NCI-H226 (cell line): ENCODE measurements around the gene SLC35G2.
"Not testable (repeated sequence)": the region's sequence is repeated elsewhere in the genome, so short reads cannot be mapped to it uniquely, and the experiment has no call there.

Experiments used
- DNase-seq: peaks from one replicate; pipeline ENCODE4 v3.0.0-alpha.2; 2015

The SLC35G2 gene

DNA sequence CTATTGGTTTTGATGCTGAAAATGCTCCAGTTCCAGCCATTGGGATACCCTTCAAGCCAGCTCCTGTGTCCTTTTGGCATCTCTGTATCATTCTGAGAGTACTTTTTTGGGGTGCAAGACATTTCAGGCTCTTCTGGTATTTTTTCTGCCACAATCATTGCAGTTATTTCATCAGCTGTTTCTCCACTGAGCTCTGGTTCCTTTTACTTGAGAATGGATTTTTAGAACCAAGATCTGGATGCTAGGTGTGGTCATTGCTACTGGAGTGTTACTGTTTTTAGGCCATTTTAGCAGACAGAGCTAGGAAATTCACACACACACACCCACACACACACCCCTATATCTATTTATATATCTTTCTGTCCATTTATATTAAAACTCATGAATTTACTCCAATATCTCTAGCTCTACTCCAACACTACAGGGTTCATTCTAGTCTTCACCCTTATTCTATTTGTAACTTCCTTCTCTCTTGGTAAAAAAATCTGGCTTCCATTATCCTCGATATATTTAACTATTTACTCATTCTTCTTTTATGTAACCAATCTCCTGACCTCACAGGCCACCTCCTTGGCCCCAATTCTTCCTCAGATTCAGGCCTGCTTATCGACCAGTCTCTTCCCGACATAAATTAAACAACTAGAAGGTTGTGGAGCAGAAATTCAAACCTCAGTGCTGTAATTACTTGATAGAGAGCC lies 17.0 kb downstream of the SLC35G2 start:
- DNase-seq, result no peak

DNA sequence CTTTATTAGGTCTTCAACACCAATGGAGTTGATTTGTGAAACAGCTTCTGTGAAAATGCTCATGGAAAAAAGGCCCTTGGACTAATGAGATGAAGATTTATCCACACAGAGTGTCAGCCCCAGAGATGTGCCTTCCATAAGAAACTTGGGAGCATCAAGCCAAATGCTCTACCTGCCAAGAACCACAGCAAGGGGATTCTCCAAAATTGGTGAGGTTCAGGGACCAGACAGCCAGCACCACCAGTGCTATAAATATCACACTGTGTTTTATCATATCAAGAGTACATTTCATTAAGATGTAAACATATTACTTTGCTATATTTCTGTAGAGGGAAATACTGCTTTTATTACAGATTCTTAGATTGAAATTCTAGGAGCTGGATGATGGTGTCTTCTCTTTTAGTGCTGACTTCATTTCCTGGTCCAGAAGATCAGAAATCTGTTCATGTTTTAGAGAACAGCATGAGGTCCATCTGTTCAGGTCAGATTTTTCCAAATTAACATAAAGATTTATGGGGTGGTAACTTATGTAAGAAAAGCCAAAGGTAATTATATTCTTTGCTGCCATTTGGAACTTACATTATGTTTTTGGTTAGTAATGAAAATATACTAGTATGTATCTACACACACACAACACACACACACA lies 17.7 kb downstream of the SLC35G2 start:
- no peak for DNase-seq

DNA sequence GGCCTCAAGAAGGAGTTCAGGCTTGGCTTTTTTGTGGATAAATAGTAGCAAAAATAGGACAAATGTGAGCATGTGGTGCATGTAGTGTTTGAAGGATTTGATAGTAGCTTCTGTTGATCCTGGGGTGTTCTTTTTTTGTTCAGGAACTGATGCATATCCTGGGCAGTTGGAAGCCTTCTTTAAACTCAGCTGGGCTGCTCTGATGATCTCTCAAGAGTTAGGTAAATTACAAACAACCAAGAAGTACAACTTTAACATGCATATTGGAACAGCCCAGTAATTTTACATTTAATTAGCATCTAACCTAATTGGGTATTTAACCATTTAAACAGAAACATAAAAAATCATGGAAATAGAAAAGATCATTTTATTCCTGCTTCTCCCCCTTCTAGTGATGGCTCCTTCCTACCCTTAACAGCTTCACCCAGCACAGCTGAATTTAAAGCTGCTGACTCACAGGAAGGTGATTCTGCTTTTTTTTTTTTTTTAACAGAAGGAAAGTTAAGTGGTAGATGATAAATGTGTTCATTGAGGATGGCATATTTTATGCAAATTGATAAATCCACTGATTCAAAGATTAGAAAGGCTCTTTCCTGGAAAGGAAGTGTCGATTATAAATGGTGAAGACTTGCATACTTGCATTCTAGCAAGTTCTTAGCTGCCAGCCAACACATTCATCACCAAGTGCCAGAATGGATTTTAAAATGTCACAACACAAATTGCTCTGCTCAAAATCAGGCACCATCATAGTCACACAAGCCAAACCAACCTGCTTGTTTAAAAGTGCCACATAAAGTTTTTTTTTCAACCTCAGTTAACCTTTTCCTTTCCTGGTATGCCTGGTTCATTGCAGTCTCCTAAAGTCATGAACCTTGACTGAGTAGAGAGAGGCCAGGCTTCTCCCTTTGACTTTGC lies 20.0 kb downstream of the SLC35G2 start:
- DNase-seq, result peak; percentile 35

DNA sequence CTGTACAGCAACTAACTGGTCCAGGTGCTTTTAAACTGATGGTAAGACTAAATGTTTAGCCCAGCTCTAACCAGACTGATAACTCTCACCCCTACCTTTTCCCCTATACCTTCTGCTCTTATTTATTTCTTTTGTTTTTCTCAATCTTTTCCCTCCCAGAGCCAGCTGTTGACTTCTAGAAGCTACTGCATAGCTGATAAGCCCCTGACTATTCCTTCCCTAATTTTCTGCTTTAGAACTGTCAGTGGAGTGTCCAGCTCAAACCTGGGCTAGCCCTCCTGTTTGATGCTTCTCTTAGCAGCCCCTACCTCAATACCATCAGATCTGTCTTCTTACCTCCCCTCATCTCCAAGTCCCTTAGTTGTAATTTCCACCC lies 20.6 kb downstream of the SLC35G2 start:
- DNase-seq, result no peak

GRCh38 chr3:136840252-136840651 lies 21.3 kb downstream of the SLC35G2 start:
- no peak for DNase-seq

DNA sequence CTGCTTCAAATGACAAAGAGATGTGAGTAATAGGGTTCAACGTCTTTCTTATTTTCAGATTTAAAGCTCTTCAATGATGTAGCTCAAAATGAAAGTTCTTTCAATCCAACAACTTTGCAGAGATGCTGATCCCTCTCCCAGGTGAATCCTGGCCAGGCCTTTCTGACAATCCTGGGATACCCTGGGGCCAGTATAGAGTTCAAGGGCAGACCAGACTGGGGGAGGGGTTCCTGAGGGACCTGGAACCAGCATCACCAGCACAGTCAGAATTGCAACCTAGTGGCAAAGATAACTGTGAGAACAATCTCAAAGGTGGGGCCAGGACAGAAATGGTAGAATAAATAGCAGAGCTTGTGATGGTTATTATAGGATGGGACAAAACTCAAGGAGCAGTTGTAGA lies 23.4 kb downstream of the SLC35G2 start:
- DNase-seq, result no peak

GRCh38 chr3:136844724-136845123 lies 25.8 kb downstream of the SLC35G2 start:
- DNase-seq, result no peak

GRCh38 chr3:136852180-136852579 lies 33.3 kb downstream of the SLC35G2 start:
- DNase-seq, result no peak

- DNase-seq, result no peak
Measured at GRCh38 chr3:136856665-136857064, 37.7 kb downstream of the SLC35G2 start.

DNA sequence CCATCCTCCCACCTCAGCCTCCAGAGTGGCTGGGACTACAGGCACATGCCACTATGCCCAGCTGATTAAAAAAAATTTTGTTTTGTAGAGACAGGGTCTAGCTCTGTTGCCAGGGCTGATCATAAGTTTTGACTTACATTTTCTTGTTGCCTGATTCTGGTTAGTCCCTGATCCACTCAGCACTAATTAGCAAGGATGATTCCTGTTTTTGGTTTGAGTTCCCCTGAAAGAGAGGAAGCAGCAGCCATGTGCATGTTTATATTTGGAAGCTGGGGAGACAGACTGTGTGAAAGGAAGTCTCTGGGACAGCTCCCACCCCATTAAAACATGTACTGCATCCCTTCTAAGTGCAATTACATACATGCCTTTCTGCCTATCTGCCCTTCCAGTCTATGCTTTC lies 39.5 kb downstream of the SLC35G2 start:
- DNase-seq, result no peak

GRCh38 chr3:136860541-136860940 lies 41.6 kb downstream of the SLC35G2 start:
- no peak for DNase-seq

DNA sequence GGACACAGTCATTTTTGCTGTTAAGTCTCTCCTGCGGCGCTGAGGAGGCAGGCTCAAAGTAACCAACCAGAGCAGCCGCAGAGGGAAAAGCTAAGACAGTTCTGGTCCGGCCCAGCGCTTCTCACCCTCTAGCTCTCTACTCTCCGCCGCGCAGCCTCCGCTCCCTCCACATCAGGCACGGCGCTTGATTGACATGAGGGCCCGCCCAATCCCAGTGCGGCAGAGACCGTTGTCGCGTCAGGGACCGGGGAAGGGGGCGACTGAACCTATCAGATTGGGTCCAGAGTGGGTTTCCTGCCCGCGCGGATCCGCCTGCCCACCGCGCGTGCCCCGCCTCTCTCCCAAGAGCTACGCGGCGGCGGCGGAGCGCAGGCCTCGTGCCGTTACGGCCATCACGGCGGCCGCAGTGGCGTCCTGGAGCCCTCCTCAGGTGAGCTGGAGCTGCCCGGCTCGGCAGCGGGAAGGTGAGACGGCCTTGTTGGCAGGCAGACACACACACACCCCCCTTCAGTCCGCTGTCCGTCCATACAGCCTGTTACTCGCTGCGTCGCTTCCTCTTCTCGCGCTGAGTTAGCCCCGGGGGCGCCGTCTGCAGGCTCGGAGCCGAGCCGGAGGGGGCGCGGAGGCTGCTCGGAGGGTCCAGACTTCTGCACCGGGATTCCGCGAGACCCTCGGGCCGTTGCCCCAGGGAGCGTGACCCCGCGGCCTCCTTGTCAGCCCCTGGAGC lies 43.1 kb downstream of the SLC35G2 start, which contains the start of gene NCK1:
TSS of gene NCK1 (plus strand) at position 319 of the 727 bp plus-strand sequence. CDS start 65,794 bp downstream, outside the sequence.
- DNase-seq, result peak; percentile 100

DNA sequence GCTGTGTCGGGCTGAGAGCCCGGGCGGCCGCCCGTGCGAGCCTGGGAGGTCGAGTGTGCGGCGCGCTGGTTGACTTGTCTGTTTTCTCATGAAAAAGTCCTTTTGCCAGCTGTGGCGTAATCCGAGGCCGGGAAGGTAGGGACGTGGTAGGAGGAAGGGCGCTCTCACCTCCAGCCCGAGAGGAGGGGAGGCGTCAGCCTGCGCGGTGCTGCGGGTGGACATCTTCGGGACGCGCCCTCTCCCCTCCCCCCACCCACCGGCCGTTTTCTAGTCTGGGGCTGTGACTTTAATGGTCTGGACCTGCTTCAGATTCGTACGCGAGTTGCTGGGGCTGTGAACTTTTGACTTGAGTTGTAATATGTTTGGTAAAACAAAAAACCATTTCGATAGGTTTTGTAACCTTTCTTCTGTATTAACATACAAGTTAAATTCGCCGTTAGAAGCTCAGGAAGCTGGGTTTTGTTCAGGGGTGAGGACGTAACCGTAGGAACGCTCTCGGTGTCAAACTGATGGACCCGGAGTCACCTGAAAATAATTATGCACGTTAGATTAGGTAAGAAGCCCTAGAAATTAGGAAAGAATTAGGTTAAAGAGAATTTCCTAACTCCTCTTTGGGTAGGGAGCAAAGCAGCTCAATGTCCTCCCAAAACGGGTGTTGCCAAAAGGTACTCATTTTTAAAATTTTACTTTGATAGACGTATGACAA lies 43.8 kb downstream of the SLC35G2 start:
- peak; percentile 61 for DNase-seq

DNA sequence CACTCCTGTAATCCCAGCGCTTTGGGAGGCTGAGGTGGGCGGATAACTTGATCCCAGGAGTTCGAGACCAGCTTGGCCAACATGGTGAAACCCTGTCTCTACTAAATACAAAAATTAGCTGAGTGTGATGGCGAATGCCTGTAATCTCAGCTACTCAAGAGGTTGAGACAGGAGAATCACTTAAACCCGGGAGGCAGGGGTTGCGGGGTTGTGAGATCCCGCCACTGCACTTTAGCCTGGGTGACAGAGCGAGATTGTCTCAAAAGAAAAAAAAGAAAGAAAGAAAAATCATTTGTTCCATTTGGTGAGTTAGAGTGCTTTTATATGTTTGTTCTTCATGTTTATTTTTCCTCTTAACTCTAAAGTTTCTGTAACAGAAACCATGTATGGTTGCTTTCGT lies 50.4 kb downstream of the SLC35G2 start:
- DNase-seq, result no peak

GRCh38 chr3:136872258-136872657 lies 53.3 kb downstream of the SLC35G2 start:
- DNase-seq, result not testable (repeated sequence)

DNA sequence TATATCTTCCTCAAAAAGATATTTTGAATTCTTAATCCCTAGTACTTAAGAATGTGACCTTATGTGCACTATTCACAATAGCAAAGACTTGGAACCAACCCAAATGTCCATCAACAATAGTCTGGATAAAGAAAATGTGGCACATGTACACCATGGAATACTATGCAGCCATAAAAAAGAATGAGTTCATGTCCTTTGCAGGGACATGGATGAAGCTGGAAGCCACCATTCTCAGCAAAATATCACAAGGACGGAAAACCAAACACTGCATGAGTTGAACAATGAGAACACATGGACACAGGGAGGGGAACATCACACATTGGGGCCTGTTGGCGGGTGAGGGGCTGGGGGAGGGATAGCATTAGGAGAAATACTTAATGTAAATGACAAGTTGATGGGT lies 60.6 kb downstream of the SLC35G2 start:
- DNase-seq, result not testable (repeated sequence)

DNA sequence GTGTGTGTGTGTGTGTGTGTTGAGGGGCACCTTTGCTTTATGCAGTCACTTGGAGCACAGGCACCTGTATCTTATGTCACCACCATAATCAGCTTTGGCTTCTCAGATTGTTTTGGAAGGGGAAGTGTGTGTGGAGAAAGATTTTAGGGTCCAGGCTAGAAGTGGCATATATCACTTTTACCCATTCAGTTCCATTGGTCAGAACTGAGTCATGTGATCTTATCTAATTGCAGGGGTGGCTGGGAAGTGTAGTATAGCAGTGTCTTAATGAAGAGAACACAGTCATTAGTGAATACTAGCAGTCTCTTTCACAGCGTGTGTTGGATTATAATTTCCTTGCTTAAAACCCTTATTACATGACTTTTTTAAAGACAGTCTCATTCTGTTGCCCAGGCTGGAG lies 63.6 kb downstream of the SLC35G2 start:
- no peak for DNase-seq

DNA sequence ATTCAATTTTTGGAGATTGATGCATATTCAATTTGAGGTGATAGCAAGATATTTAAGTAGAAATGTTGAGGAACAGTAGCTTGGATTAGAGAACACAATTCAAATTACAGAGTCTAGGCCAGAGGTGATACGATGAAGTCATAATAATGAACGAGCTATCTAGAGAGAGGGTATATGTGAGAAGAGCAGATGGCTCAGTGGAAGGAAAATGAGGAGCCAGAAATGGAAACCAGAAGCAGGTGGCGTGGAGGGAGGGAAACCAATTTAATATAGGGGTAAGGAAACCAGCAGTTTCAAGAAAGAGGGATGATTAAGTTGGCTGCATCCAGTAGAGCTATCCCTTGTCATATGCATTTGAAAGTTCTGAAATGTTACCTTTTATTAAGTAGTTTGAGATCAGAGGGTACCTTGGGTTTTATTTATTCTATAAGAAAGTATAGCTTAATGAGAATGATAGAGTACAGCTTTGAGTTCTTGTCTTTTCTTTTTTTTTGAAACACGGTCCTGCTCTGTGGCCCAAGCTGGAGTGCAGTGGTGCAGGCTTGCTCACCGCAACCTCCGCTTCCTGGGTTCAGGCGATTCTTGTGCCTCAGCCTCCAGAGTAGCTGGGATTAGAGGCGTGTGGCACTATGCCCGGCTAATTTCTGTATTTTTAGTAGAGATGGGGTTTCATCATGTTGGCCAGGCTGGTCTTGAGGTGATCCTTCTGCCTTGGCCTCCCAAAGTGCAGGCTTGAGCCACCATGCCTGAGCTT lies 65.2 kb downstream of the SLC35G2 start:
- DNase-seq, result no peak

- no peak for DNase-seq
Measured at GRCh38 chr3:136885357-136886213, 66.7 kb downstream of the SLC35G2 start.

DNA sequence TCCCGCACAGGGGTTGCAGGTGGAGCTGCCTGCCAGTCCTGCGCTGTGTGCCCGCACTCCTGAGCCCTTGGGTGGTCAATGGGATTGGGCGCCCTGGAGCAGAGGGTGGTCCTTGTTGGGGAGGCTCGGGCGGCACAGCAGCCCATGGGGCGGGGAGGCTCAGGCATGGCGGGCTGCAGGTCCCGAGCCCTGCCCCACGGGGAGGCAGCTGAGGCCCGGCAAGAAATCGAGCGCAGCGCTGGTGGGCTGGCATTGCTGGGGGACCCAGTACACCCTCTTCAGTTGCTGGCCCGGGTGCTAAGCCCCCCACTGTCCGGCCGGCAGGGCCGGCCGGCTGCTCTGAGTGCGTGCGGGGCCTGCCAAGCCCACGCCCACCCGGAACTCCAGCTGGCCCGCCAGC lies 71.0 kb downstream of the SLC35G2 start:
- DNase-seq, result no peak
